ENCODE results near the gene SIGLEC12. TPM values are rescaled to one million over a fixed set of nuclear protein-coding genes. Genes with fewer than 3 reads are reported as not detected.

The SIGLEC12 gene
- total and polyA plus RNA-seq, 9 of the 15 experiments (the other 6 are each of a cell fraction or from before 2014, with no cell fraction given): 0.08 to 1.3 (median 0.54) TPM

- no peak for TF ChIP-seq TSHZ1 (CRISPR knock-in tag; IDR thresholded peaks at IDR 0.05)
- peak; percentile 89; the same call in 1 of the 2 replicates for TF ChIP-seq ZBTB5 (IDR thresholded peaks at IDR 0.05)
- no peak for TF ChIP-seq MLX (CRISPR knock-in tag; conservative IDR thresholded peaks at IDR 0.05)
- 0 out of 2 replicates have a peak, but pooled peaks have one; percentile 10 for TF ChIP-seq HIVEP1 (CRISPR knock-in tag; IDR thresholded peaks at IDR 0.05)
- peak; percentile 91 for TF ChIP-seq MGA (IDR thresholded peaks at IDR 0.05)
- no peak for TF ChIP-seq SP2 (IDR thresholded peaks at IDR 0.05; ENCODE audit: extremely low read depth, low read depth, low read length, poor library complexity, severe bottlenecking)
- TF ChIP-seq NFRKB (IDR thresholded peaks at IDR 0.05; ENCODE audit: low read depth): no peak; the same call in 1 of the 2 replicates
These were observed 45.2 kb upstream of the SIGLEC12 start (continued) for GRCh38 chr19:51546650-51547396.

Measured in K562 (cell line).